Endothelial cell (in vitro differentiated cells): ENCODE results near the gene KIFBP. TPM values are rescaled to one million over a fixed set of nuclear protein-coding genes. Genes with fewer than 3 reads are reported as not detected.

Experiments used
- DNase-seq: peaks from one replicate; pipeline ENCODE4 v3.0.0; 2021; ENCODE audit warnings: low spot score
- H3K27ac Mint-ChIP-seq: one replicate; pipeline ENCODE4 v1.8.0; 2021; ENCODE audit warnings: mixed read lengths, inconsistent platforms; ENCODE audit not compliant: unreplicated experiment
- H3K27me3 Mint-ChIP-seq: one replicate; pipeline ENCODE4 v1.8.0; 2021; ENCODE audit warnings: mild to moderate bottlenecking, moderate library complexity, mixed read lengths, inconsistent platforms; ENCODE audit not compliant: unreplicated experiment
- H3K36me3 Mint-ChIP-seq: one replicate; pipeline ENCODE4 v1.8.0; 2021; ENCODE audit warnings: mild to moderate bottlenecking, low read depth, mixed read lengths, inconsistent platforms; ENCODE audit not compliant: unreplicated experiment
- H3K4me1 Mint-ChIP-seq: one replicate; pipeline ENCODE4 v1.8.0; 2021; ENCODE audit warnings: mild to moderate bottlenecking, mixed read lengths, inconsistent platforms; ENCODE audit not compliant: unreplicated experiment
- H3K4me3 Mint-ChIP-seq: one replicate; pipeline ENCODE4 v1.8.0; 2021; ENCODE audit warnings: mild to moderate bottlenecking, mixed read lengths, inconsistent platforms; ENCODE audit not compliant: unreplicated experiment
- H3K9me3 Mint-ChIP-seq: one replicate; pipeline ENCODE4 v1.8.0; 2021; ENCODE audit warnings: mixed read lengths, inconsistent platforms; ENCODE audit not compliant: unreplicated experiment
- CTCF ChIP-seq: fragments of 200-600 bp; sonication (generic); IDR thresholded peaks from one replicate; pipeline ENCODE4 v1.5.0; 2021; ENCODE audit warnings: antibody characterized with exemption; ENCODE audit not compliant: unreplicated experiment
- total RNA-seq: library from RNA; stranded (reverse); fragmentation: NEBNext Ultra II Directional; extraction: Animal tissue kit (Norgen Biotek cat#: 25700); gene quantifications from one replicate; pipeline ENCODE4 v1.2.1, GENCODE V29; 2021; ENCODE audit not compliant: unreplicated experiment

The KIFBP gene
- total RNA-seq, 1 donor from 2014 or later: 26.2 TPM

- Mint-ChIP-seq H3K4me3 (no peak overlapping the region), H3K36me3 (no peaks in the 10 kb centered on the region), H3K27ac (no peak overlapping the region), H3K27me3 (no peaks in the 10 kb centered on the region), H3K9me3 (no peaks in the 10 kb centered on the region), H3K4me1 (peaks cover 12% of the 10 kb centered on the region)
- no peak for DNase-seq
- TF ChIP-seq CTCF: no peak
Measured at GRCh38 chr10:69044546-69044945, 55.9 kb downstream of the KIFBP start.

- no peaks in the 10 kb centered on the region for H3K27me3 Mint-ChIP-seq
- no peak overlapping the region for H3K4me3 Mint-ChIP-seq
- TF ChIP-seq CTCF: no peak
- no peak for DNase-seq
- H3K27ac Mint-ChIP-seq: no peak overlapping the region
- no peaks in the 10 kb centered on the region for H3K9me3 Mint-ChIP-seq
- H3K4me1 Mint-ChIP-seq: peaks cover 15% of the 10 kb centered on the region
- no peaks in the 10 kb centered on the region for H3K36me3 Mint-ChIP-seq
Measured at GRCh38 chr10:69045441-69046300, 57.1 kb downstream of the KIFBP start.

- Mint-ChIP-seq H3K4me1 (peaks cover 26% of the 10 kb centered on the region), H3K9me3 (no peaks in the 10 kb centered on the region), H3K4me3 (no peak overlapping the region)
Measured at GRCh38 chr10:69047111-69047832, 58.7 kb downstream of the KIFBP start.

GRCh38 chr10:69048103-69048502 is 59.5 kb downstream of the KIFBP start:
- TF ChIP-seq CTCF: no peak
- Mint-ChIP-seq H3K4me1 (peaks cover 34% of the 10 kb centered on the region), H3K27me3 (no peaks in the 10 kb centered on the region), H3K9me3 (no peaks in the 10 kb centered on the region), H3K4me3 (no peak overlapping the region), H3K27ac (no peak overlapping the region), H3K36me3 (peaks cover 5% of the 10 kb centered on the region)
- DNase-seq: no peak

More at GRCh38 chr10:69047111-69047832, 58.7 kb downstream of the KIFBP start:
- Mint-ChIP-seq H3K27me3 (no peaks in the 10 kb centered on the region), H3K36me3 (peaks cover 5% of the 10 kb centered on the region), H3K27ac (no peak overlapping the region)
- no peak for TF ChIP-seq CTCF
- DNase-seq: no peak

- H3K4me1 Mint-ChIP-seq: peaks cover 36% of the 10 kb centered on the region
- no peaks in the 10 kb centered on the region for H3K9me3 Mint-ChIP-seq
- H3K4me3 Mint-ChIP-seq: no peak overlapping the region
- H3K27me3 Mint-ChIP-seq: peaks cover 1% of the 10 kb centered on the region
- DNase-seq: no peak
- H3K27ac Mint-ChIP-seq: no peak overlapping the region
- no peak for TF ChIP-seq CTCF
- peaks cover 5% of the 10 kb centered on the region for H3K36me3 Mint-ChIP-seq
Measured at GRCh38 chr10:69049566-69049961, 61.0 kb downstream of the KIFBP start.
